GM13976 (cell line): Measurements from ENCODE around the gene MOB4.

Source experiments
- DNase-seq: peaks from one replicate; pipeline ENCODE4 v3.0.0; 2012; ENCODE audit warnings: low spot score
- CTCF ChIP-seq: IDR thresholded peaks from 2 replicates; pipeline ENCODE4 v1.5.1; 2012; ENCODE audit warnings: borderline replicate concordance, mild to moderate bottlenecking; ENCODE audit not compliant: insufficient read depth; ENCODE audit errors: extremely low read depth, missing control alignments, control extremely low read depth
- in situ Hi-C: fragments of 300-500 bp; cut with MboI; formaldehyde crosslinking; loops from one replicate; pipeline ENCODE4 v1.12.0; 2022; ENCODE audit warnings: low sequenced_read_pairs, mixed read lengths, inconsistent platforms; ENCODE audit not compliant: unreplicated experiment

Gene MOB4

GRCh38 chr2:197506658-197507057 is 9.2 kb upstream of the MOB4 start:
- in situ Hi-C loops, result no loop called here
- TF ChIP-seq CTCF, result no peak
- DNase-seq, result no peak

- in situ Hi-C loops, result no loop called here
- TF ChIP-seq CTCF, result no peak
- DNase-seq, result no peak
Measured at GRCh38 chr2:197513915-197514314, 2.0 kb upstream of the MOB4 start.

- DNase-seq, result no peak
- TF ChIP-seq CTCF, result no peak
- in situ Hi-C loops, result no loop called here
Measured at GRCh38 chr2:197514754-197515153, 1.1 kb upstream of the MOB4 start.

GRCh38 chr2:197515315-197515738 is 539 bp upstream of the MOB4 start:
- DNase-seq, result peak; percentile 37
- in situ Hi-C loops, result no loop called here
- no peak for TF ChIP-seq CTCF

GRCh38 chr2:197516393-197516761 is 511 bp downstream of the MOB4 start:
- in situ Hi-C loops, result no loop called here
- TF ChIP-seq CTCF, result no peak
- DNase-seq, result peak; percentile 40

GRCh38 chr2:197517150-197517549 is 1.3 kb downstream of the MOB4 start:
- no peak for DNase-seq
- in situ Hi-C loops, result no loop called here
- TF ChIP-seq CTCF, result no peak

GRCh38 chr2:197538412-197538811 is 22.5 kb downstream of the MOB4 start:
- in situ Hi-C loops, result no loop called here
- no peak for TF ChIP-seq CTCF
- no peak for DNase-seq
